NT2/D1 (cell line): ENCODE results near the gene OAS3.

ENCODE experiments used
- YY1 ChIP-seq: IDR thresholded peaks from 2 replicates; pipeline ENCODE4 v1.6.1; 2011; ENCODE audit not compliant: insufficient read length, insufficient read depth
- ZNF274 ChIP-seq: IDR thresholded peaks from 2 replicates; pipeline ENCODE4 v1.6.1; 2011; ENCODE audit warnings: mild to moderate bottlenecking, low read depth, low read length

DNA sequence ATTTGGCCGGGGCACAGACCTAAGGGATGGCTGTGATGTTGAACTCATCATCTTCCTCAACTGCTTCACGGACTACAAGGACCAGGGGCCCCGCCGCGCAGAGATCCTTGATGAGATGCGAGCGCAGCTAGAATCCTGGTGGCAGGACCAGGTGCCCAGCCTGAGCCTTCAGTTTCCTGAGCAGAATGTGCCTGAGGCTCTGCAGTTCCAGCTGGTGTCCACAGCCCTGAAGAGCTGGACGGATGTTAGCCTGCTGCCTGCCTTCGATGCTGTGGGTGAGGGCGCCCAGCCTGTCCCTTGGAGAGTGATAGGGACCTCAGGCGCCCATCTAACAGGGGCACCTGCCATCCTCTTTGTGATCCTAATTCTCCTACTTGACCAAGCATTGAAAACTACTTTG lies 12.4 kb downstream of the OAS3 start:
- no peak for TF ChIP-seq ZNF274
- TF ChIP-seq YY1 = no peak
